GM04504 (cell line): ENCODE results near the gene ALG5.
A peak's percentile ranks its signal among the peaks of the same experiment; 100 is the strongest.

Experiments used
- DNase-seq: peaks from one replicate; pipeline ENCODE4 v3.0.0-alpha.2; 2012; ENCODE audit warnings: low read depth

Gene ALG5, protein sequence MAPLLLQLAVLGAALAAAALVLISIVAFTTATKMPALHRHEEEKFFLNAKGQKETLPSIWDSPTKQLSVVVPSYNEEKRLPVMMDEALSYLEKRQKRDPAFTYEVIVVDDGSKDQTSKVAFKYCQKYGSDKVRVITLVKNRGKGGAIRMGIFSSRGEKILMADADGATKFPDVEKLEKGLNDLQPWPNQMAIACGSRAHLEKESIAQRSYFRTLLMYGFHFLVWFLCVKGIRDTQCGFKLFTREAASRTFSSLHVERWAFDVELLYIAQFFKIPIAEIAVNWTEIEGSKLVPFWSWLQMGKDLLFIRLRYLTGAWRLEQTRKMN

GRCh38 chr13:36999054-36999714, at the start of gene ALG5:
TSS of gene ALG5 (minus strand) at chr13:36999340. CDS start at chr13:36999300, 40 bp downstream.
- peak; percentile 72 for DNase-seq

- DNase-seq: no peak
Measured at GRCh38 chr13:37047846-37048245, 48.7 kb upstream of the ALG5 start.

GRCh38 chr13:37047032-37047431, 47.9 kb upstream of the ALG5 start:
- no peak for DNase-seq

GRCh38 chr13:37046062-37046461, 46.9 kb upstream of the ALG5 start:
- no peak for DNase-seq

DNA sequence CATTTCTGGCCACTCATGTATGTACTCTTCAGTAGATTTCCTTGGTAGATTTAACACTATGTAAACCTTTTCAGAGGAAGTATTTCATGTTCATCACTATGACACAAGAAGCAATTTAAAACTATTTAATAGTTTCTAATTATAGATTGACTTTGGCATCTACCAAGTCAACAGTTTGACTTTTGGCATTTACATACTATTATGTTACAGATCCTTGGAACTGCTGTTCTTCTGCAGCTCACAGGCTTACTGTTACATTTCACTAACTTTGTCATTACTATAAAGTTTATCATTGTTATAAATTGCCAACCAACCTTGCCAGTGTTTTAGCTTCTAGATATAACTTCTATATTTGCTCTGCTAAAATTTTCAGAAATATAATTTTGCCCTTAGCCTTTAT, 41.6 kb upstream of the ALG5 start:
- no peak for DNase-seq

DNA sequence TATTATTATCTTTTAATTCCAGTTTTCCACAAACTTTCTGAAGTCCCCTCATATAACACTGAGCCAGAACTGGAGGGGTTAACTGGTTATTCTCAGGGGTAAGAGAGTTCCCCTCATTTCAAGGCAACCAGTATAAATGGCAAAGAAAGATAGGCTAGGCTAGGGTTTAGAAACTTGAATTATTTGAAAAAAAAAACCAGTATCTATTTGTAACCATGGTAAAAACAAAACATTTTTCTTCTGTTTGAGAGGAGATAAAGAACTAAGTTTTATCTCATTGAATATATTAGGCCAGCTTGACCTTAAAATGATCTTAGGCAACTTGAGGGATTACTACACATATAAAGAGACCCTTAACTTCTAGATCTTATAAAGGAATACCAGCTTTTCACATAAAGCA, 40.8 kb upstream of the ALG5 start:
- DNase-seq: no peak

- no peak for DNase-seq
Measured at GRCh38 chr13:37037241-37037640, 38.1 kb upstream of the ALG5 start.

GRCh38 chr13:37029617-37030016, 30.5 kb upstream of the ALG5 start:
- peak; percentile 8 for DNase-seq

- no peak for DNase-seq
Measured at GRCh38 chr13:37027639-37028038, 28.5 kb upstream of the ALG5 start.

DNA sequence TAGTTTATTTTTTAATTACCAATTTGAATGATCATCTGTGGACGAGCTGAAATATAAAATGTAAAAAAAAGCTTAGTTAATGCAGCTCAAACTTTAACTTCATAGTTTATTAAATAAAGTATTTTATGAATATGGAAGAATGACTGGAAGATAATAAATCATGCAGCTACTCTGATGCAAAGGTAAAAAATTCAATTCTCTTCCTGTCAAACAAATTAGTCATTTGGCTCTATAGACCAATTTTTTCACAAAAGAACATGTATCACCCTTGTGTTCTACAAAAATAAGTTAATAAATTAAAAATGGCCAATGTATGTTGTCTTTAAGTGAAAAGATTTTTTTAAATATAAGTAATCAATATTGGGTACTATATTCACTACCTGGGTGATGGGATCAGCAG, 27.6 kb upstream of the ALG5 start:
- no peak for DNase-seq

DNA sequence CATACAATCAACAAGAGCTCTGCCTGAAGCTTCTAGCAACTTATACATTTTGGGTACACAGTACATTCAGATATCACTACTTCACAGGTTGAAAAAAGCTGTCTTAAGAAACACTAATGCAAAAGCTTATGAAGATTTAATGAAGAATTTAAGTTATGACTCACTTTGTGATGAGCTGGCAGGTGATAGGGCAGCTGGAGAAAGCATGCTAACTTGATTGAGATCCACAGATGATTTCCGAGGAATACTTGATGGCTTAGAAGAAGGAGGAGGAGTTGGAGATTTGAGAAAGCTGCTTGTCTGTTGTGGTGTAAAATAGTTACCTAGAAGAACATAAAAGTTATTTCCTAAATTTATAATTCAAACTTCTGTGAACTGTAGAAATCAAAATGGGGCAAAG, 24.7 kb upstream of the ALG5 start:
- DNase-seq: peak; percentile 19

DNA sequence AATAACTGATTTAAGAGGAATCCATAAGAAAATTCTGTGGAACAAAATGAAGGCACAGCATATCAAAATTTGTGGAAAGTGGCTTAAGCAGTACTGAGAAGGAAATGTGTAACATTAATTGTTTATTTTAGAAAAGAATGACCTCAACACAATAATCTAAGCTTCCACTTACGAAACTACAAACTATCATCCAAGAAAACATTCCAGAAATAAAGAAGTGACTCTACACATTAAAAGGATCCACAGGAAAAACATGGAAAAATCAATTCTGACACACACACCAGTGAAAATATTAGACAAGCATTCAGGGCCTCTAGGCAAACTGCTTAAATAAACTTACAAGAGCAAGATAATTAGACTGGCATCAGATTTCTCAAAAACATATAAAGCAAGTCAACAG, 15.5 kb upstream of the ALG5 start:
- no peak for DNase-seq

DNA sequence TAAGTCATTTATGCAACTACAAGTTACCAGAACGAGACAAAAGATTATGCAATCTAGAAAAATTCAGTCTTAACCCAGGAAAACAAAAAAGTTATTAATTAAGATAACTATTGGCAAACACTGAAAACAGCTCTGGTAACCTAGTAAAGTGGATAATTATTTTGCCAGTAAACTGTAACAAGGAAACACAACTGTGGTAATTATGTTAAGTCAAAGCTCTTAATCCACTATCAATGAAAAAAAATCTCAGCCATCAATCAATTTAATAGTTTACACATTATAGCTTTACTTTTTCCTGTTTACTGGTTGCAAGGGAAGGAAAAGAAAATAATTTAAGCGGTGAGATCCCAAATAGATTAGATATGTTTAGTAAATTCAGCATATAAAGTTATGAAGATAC, 12.6 kb upstream of the ALG5 start:
- no peak for DNase-seq

- DNase-seq: no peak
Measured at GRCh38 chr13:37011002-37011401, 11.9 kb upstream of the ALG5 start.

DNA sequence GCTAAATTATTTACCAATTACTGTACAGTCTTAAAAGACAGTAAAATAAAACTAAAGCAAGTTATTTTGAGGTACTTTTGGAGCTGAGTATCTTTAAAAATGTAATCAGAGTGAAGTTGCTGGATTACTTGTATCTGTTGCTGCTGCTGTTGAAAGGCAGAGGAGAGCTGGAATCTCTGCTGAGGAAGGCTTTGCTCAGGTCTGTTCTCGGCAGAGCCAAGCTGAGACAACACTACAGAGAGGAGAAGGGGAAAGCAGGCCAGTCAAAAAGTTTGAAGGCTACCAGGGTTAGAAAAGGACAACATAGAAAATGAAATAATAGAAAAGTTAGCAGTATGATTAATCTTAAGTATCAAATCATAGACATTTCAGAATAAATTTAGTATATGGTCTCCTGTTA, 11.3 kb upstream of the ALG5 start:
- DNase-seq: no peak

DNA sequence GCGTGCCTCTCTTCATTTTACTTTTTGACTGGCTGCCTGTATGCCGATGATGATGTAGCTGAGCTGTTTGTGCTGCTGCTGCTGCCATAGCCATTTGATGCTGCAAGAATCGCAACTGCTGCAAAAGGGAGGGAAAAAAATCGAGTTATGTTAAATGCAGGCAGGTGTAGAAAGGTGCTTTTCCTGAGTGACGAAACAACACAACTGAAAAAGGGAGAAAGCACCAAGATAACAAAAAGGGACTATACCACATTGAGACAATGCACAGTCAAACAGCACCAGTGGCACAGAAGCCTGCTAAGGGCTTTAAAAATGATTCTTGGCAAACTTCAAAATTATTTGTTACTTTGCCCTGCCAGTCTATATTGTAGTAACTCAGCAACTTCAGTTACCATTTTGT, 10.6 kb upstream of the ALG5 start:
- DNase-seq: no peak

- DNase-seq: no peak
Measured at GRCh38 chr13:37001921-37002250, 2.7 kb upstream of the ALG5 start.

DNA sequence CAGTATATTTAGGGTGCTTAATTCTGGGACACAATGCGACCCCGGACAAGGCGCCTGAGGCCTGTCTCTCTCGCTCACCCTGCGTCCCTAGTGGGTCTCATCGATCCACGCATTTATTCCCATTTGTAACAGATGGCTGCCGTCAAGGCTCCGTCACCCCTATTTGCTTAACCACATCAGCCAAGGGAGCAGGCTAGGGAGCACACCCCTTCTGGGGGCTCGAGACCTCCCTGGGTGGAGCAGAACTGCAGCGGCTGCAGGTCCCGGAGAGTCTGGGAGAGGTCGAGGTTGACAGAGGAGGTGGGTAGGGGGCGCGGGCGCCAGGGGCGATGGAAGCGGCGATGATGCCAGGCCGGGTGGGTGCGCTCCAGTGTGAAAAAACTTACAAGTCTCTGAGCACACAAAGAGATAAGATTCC, 507 bp downstream of the ALG5 start:
- no peak for DNase-seq

DNA sequence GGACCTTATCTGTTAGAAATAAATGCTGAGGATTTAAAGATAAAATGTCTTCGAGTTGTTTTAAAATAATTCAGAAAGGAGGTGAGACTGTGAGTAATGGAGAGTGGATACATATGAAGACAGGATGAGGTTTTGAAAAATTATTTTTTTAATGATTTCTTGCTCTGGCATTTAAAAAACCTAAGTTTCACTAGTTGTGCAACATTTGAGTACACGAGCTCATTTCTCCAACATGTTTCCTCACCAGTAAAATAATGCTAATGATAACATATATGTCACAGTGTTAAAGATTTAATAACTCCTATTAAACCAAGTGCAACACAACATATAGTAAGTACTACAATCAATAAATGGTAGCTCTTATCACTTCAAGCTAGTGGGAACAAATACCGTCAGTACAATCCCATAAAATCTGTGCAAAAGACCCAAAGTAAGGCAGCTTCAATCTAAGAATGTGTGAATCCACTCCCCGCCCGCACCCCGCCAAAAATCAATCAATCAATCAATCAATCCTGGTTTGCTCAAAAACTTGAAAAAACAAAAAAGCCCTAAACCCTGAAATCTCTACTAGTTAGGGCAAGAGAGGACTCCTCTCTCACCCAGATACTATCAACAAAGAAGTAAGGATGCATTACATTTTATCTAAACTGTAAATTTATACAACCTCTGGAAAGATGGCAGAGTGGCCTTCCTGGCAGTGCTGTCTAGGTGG, 1.3 kb downstream of the ALG5 start:
- DNase-seq: no peak

- DNase-seq: no peak
Measured at GRCh38 chr13:36992362-36992761, 6.8 kb downstream of the ALG5 start.

- no peak for DNase-seq
Measured at GRCh38 chr13:36986462-36987240, 12.5 kb downstream of the ALG5 start.

DNA sequence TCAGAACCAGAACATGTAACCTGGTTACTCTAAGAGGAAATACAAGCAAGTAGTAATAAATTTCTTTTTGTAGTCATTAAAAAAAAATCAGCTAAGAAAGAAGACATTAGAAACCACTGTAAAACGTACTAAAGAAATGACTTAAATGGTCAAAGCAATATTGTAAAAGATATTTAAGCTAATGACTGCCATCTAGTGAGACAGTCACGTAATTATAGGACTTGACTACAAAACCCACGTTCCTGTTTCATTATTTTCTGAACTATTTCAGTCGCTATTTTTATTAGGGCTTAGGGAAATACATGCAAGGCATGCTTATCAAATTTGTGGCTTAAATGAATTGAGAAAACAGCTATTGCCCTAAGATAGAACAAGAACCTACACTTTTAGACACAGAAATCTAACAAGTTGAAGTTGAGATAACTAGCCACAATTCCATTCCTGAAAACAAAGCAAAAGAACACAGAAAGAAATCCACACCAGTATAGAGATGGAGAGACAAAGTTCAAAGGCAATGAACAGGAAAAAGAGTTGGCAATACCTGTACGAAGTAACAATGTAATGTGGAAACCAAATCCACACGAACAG, 17.9 kb downstream of the ALG5 start:
- no peak for DNase-seq
